ENCODE results near the gene HINT2. TPM values are rescaled to one million over a fixed set of nuclear protein-coding genes. Genes with fewer than 3 reads are reported as not detected.

The HINT2 gene
- total RNA-seq, 1 donor from 2014 or later = 32.6 TPM

- intact Hi-C loops (cut with DNase I) = no loop called here
- ATAC-seq (no peak), DNase-seq (no peak)
- no peaks in the 10 kb centered on the region for H3K36me3 ChIP-seq
- no peak for TF ChIP-seq CTCF (IDR thresholded peaks at IDR 0.05)
- H3K27ac ChIP-seq = no peak overlapping the region
- H3K27me3 ChIP-seq (ENCODE audit: low read depth) = no peaks in the 10 kb centered on the region
- no peaks in the 10 kb centered on the region for H3K9me3 ChIP-seq
- H3K4me3 ChIP-seq = no peak overlapping the region
- peaks cover 23% of the 10 kb centered on the region for H3K4me1 ChIP-seq
Observed at GRCh38 chr9:35827486-35827885, 12.6 kb upstream of the HINT2 start.

- DNase-seq = no peak
- no peaks in the 10 kb centered on the region for H3K36me3 ChIP-seq
- H3K9me3 ChIP-seq = no peaks in the 10 kb centered on the region
- intact Hi-C loops (cut with DNase I) = no loop called here
- no peak overlapping the region for H3K27ac ChIP-seq
- no peak overlapping the region for H3K4me3 ChIP-seq
- H3K27me3 ChIP-seq (ENCODE audit: low read depth) = no peaks in the 10 kb centered on the region
- H3K4me1 ChIP-seq = peaks cover 23% of the 10 kb centered on the region
- peak; percentile 63 to 68 for ATAC-seq
- peak; percentile 85 for TF ChIP-seq CTCF (IDR thresholded peaks at IDR 0.05)
Observed at GRCh38 chr9:35826071-35826701, 11.3 kb upstream of the HINT2 start.

- Histone ChIP-seq H3K9me3 (no peaks in the 10 kb centered on the region), H3K27me3 (ENCODE audit: low read depth) (no peaks in the 10 kb centered on the region), H3K27ac (no peak overlapping the region), H3K4me3 (no peak overlapping the region), H3K36me3 (no peaks in the 10 kb centered on the region), H3K4me1 (peaks cover 3% of the 10 kb centered on the region)
- DNase-seq (no peak), ATAC-seq (no peak)
- TF ChIP-seq CTCF (IDR thresholded peaks at IDR 0.05) = no peak
- intact Hi-C loops (cut with DNase I) = no loop called here
Observed at GRCh38 chr9:35822926-35823325, 8.1 kb upstream of the HINT2 start.

GRCh38 chr9:35820076-35820475 is 5.2 kb upstream of the HINT2 start:
- no peak for ATAC-seq
- intact Hi-C loops (cut with DNase I) = no loop called here
- H3K4me1 ChIP-seq = no peaks in the 10 kb centered on the region
- no peaks in the 10 kb centered on the region for H3K9me3 ChIP-seq
- H3K4me3 ChIP-seq = no peak overlapping the region
- no peaks in the 10 kb centered on the region for H3K27me3 ChIP-seq (ENCODE audit: low read depth)
- TF ChIP-seq CTCF (IDR thresholded peaks at IDR 0.05) = no peak
- DNase-seq = no peak
- H3K36me3 ChIP-seq = no peaks in the 10 kb centered on the region
- H3K27ac ChIP-seq = no peak overlapping the region

GRCh38 chr9:35818341-35818740 is 3.5 kb upstream of the HINT2 start:
- TF ChIP-seq CTCF (IDR thresholded peaks at IDR 0.05) = no peak
- H3K4me1 ChIP-seq = peaks cover 10% of the 10 kb centered on the region
- H3K27ac ChIP-seq = no peak overlapping the region
- no peaks in the 10 kb centered on the region for H3K27me3 ChIP-seq (ENCODE audit: low read depth)
- intact Hi-C loops (cut with DNase I) = no loop called here
- H3K9me3 ChIP-seq = no peaks in the 10 kb centered on the region
- H3K36me3 ChIP-seq = no peaks in the 10 kb centered on the region
- DNase-seq = no peak
- ATAC-seq = no peak
- H3K4me3 ChIP-seq = no peak overlapping the region
